Raji (cell line): Measurements from ENCODE around the gene ARHGEF17.

Experiments
- POLR2A ChIP-seq: IDR thresholded peaks from 2 replicates; pipeline ENCODE4 v1.6.1; 2011; ENCODE audit warnings: low read depth, low read length, control low read depth; ENCODE audit not compliant: insufficient read depth

Gene ARHGEF17

DNA sequence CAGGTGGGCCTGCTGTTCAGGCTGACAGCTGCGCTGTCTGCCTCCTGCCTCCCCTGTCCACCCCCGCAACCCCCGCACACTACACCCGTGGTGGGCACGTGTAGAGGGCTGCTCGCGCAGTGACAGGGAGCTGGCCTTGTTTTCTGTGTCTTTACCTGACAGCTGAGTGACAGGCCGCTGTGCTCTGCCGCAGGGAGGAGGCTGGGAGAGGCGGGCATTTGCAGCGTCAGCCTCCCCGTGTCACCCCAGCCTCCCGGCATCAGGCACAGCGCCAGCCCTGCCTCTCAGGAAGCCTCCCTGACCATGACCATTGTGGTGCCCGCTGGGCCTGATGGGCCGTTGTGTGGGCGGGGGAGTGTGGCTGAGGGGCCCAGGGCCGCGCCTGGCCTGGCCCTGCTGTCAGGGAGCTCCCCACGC is 36.1 kb downstream of the ARHGEF17 start:
- no peak for TF ChIP-seq POLR2A

- no peak for TF ChIP-seq POLR2A
Measured at GRCh38 chr11:73345481-73346160, 37.5 kb downstream of the ARHGEF17 start.

DNA sequence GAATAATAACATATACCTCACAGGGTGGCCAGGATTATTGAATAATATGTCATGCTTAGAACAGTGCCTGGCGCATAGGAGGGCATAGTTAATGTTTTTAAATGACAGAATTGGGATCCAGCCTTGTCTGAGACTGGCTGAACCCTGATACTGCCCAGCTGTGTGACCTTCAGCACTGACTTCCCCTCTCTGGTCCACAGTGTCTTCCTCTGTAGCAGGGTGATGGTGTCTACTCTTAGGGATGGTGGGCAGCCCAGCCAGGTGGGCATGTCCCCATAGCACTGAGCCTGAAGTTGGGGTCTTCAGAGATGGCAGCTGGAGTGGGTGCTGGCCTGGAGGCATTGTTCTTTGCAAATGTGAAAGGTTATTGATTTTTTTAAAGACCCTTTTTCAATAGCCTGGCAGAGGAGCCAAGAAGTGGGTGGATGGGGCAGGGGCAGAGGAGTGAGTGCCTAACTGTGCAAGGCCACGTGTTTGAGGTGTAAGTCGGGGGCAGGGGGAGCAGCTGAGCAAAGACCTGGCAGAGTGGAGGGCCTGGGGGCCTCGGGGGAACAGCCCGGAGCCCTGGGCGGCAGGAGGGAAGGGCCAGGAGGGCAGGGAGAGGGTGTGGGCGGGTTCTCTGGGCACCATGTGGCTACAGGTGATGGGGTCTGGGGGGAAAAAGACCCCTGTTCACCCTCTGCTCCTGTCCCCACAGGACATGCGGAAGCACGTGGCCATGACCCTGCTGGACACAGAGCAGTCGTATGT is 38.3 kb downstream of the ARHGEF17 start:
- no peak for TF ChIP-seq POLR2A

DNA sequence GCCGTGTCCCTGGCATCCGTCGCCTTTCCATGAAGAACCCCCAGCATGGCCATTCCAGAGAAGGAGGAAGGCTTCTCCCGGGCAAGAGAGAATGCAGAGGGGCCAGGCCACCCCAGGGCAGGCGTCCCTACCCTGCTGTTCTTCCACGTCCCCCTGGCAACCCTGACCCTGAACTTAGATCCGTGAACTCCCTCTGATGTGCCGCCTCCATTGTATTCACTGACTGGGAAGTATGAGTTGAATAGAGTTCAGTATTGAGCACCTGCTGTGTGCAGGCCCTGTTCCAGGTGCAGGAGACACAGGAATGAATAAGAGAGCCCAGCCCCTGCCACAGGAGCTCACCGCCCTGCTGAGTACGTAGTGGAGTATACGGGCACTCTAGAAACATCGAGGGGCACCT is 39.0 kb downstream of the ARHGEF17 start:
- TF ChIP-seq POLR2A: no peak

DNA sequence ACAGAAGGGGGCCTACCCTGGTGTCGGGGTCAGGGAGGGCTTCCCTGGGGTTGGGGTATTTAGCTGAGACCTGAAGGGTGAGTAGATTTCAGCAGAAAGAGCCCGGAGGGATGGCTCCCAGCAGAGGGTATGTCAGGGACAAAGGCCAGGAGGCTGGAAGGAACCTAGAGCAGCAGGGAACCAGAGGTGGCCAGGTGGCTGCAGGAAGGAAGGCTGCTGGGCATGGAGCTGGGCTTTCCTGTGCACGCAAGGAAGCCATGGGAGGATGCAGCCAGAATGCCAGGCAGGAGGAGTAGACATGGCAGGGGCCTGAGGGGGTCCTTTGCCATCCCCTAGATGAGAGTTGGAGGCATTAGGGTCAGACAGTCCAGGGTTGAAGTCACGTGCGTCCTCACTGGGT is 40.8 kb downstream of the ARHGEF17 start:
- TF ChIP-seq POLR2A: no peak

GRCh38 chr11:73349633-73350032 is 41.6 kb downstream of the ARHGEF17 start:
- no peak for TF ChIP-seq POLR2A

- TF ChIP-seq POLR2A: no peak
Measured at GRCh38 chr11:73350908-73351636, 43.0 kb downstream of the ARHGEF17 start.

- TF ChIP-seq POLR2A: no peak
Measured at GRCh38 chr11:73353422-73353821, 45.3 kb downstream of the ARHGEF17 start.

- no peak for TF ChIP-seq POLR2A
Measured at GRCh38 chr11:73355109-73355508, 47.0 kb downstream of the ARHGEF17 start.

GRCh38 chr11:73356979-73357860 is 49.1 kb downstream of the ARHGEF17 start:
- TF ChIP-seq POLR2A: no peak

DNA sequence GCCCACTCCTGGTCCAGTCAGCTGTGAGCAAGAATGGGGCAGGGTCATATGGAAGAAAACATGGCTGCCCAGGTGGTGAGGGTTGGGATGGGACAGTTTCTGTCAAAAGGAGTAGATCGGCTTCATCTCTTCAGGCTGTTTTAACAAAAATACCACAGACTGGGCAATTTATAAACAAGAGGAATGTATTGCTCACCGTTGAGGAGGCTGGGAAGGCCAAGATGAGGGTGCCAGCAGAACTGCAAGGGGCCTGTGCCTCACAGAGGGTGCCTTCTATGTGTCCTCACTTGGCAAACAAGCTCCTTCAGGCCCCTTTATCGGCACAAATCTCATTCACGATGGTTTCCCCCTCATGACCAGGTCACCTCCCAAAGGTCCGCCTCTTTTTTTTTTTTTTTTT is 50.0 kb downstream of the ARHGEF17 start:
- no peak for TF ChIP-seq POLR2A

- no peak for TF ChIP-seq POLR2A
Measured at GRCh38 chr11:73359341-73359740, 51.3 kb downstream of the ARHGEF17 start.

DNA sequence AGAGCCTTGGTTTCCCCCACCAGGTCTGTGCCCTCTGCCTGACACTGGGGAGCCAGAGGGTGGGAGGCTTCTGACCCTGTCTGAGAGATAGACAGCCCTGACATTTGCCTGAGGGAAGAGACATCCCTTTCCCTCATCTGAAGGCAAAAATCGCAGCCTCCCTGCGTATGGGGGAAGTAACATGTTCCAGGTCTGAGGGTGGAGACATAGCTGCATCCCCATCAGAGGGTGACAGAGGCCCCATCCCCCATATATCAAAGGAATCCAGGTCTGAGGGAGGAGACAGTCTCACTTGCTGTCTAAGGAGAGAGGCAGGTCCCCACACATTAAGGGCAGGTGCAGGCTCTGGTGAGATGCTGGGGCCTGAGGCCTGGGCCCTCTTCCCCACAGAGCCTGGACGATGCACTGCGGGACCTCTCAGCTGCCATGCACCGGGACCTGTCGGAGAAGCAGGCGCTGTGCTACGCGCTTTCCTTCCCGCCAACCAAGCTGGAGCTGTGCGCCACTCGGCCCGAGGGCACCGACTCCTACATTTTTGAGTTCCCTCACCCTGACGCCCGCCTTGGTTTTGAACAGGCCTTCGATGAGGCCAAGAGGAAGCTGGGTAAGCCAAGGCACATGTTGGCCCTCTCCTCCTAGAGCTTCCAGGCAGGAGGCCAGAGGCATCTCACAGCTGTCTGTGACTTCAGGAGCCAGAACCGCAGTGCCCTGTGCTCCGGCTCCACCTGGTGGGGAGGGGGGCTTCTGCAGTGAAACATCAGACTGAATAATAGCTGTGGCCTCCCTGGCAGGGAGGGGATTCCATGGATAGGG is 52.1 kb downstream of the ARHGEF17 start:
- TF ChIP-seq POLR2A: no peak

GRCh38 chr11:73360743-73361369 is 52.8 kb downstream of the ARHGEF17 start:
- TF ChIP-seq POLR2A: no peak
